ENCODE data around the gene MALT1.
"Not testable (repeated sequence)": the region's sequence is repeated elsewhere in the genome, so short reads cannot be mapped to it uniquely, and the experiment has no call there.

MALT1 gene

DNA sequence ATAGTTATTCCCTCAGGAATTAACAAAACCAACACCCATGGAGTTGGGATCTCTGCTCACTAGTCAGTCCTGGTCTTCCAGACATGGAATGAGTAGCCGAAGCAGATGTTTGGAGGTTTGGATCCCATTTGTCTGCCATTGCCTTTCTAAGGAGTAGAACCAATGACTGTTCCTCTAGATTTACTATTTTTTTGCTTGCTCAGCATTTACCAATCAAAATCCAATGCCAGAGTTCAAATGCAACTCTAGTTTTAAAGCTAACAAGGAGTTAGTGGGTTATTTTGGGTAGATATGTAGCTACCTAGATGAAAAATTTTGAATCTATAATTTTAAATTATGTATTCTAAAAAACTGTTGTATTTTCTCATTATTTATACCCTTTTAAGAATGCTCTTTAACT, 62.6 kb downstream of the MALT1 start:
- H3K27ac ChIP-seq (ENCODE audit: low read length), result no peak overlapping the region
- H3K36me3 ChIP-seq (ENCODE audit: control insufficient read depth, insufficient read depth, low read length), result no peaks in the 10 kb centered on the region
- DNase-seq (ENCODE audit: low read depth, low spot score), result no peak
- WGBS (ENCODE audit: insufficient coverage, insufficient read length), result no CpG with 5 or more reads among the region's 1 CpG
- H3K9me3 ChIP-seq (ENCODE audit: control insufficient read depth, insufficient read depth, low read length), result no peaks in the 10 kb centered on the region
- H3K4me3 ChIP-seq (ENCODE audit: low read length), result no peak overlapping the region
- no peaks in the 10 kb centered on the region for H3K27me3 ChIP-seq (ENCODE audit: control insufficient read depth, insufficient read depth, low read length)
- H3K4me1 ChIP-seq (ENCODE audit: control insufficient read depth, insufficient read depth, low read length), result no peaks in the 10 kb centered on the region

DNA sequence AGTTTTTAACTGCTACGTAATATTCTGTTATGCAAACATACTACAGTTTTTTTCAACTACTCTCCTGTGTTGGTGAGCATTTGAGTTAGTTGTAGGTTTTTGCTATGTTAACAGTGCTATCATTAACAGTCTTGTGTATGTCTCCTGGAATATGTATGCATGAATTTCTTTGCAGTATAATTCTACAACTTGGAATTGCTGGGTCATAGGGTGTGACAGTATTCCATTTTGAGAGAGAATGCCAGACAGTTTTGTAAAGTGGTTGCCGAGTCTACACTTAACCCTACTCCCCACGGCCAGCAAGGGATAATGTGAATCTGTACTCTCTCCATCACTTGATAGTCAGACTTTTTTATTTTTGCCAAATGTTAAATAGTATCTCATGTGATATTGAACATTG, 67.1 kb downstream of the MALT1 start:
- Histone ChIP-seq H3K27me3 (ENCODE audit: control insufficient read depth, insufficient read depth, low read length) (no peaks in the 10 kb centered on the region), H3K36me3 (ENCODE audit: control insufficient read depth, insufficient read depth, low read length) (0 out of 2 replicates have a peak, but pooled peaks cover 2% of the 10 kb centered on the region), H3K4me3 (ENCODE audit: low read length) (no peak overlapping the region), H3K4me1 (ENCODE audit: control insufficient read depth, insufficient read depth, low read length) (no peaks in the 10 kb centered on the region), H3K27ac (ENCODE audit: low read length) (no peak overlapping the region), H3K9me3 (ENCODE audit: control insufficient read depth, insufficient read depth, low read length) (no peaks in the 10 kb centered on the region)
- no peak for DNase-seq (ENCODE audit: low read depth, low spot score)
- no CpG with 5 or more reads among the region's 3 CpGs for whole genome bisulfite sequencing (ENCODE audit: insufficient coverage, insufficient read length)

DNA sequence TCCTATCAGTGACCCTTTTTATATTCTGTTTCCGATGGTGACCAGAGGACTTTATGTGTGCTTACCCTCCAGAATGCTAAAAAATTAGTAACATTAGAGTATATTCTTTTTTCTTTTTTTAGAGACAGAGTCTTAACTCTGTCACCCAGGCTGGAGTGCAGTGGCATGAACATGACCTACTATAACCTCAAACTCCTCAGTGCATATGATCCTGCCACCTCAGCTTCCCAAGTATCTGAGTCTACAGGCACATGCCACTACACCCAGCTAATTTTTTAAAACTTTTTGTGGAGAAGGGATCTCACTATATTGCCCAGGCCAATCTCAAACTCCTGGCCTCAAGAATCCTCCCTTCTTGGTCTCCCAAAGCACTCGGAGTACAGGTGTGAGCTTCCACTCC, 74.6 kb downstream of the MALT1 start:
- H3K4me3 ChIP-seq (ENCODE audit: low read length), result no peak overlapping the region
- H3K9me3 ChIP-seq (ENCODE audit: control insufficient read depth, insufficient read depth, low read length), result no peaks in the 10 kb centered on the region
- no peaks in the 10 kb centered on the region for H3K4me1 ChIP-seq (ENCODE audit: control insufficient read depth, insufficient read depth, low read length)
- no peak for DNase-seq (ENCODE audit: low read depth, low spot score)
- no peaks in the 10 kb centered on the region for H3K36me3 ChIP-seq (ENCODE audit: control insufficient read depth, insufficient read depth, low read length)
- H3K27ac ChIP-seq (ENCODE audit: low read length), result no peak overlapping the region
- WGBS (ENCODE audit: insufficient coverage, insufficient read length), result no CpG with 5 or more reads among the region's 2 CpGs
- no peaks in the 10 kb centered on the region for H3K27me3 ChIP-seq (ENCODE audit: control insufficient read depth, insufficient read depth, low read length)

DNA sequence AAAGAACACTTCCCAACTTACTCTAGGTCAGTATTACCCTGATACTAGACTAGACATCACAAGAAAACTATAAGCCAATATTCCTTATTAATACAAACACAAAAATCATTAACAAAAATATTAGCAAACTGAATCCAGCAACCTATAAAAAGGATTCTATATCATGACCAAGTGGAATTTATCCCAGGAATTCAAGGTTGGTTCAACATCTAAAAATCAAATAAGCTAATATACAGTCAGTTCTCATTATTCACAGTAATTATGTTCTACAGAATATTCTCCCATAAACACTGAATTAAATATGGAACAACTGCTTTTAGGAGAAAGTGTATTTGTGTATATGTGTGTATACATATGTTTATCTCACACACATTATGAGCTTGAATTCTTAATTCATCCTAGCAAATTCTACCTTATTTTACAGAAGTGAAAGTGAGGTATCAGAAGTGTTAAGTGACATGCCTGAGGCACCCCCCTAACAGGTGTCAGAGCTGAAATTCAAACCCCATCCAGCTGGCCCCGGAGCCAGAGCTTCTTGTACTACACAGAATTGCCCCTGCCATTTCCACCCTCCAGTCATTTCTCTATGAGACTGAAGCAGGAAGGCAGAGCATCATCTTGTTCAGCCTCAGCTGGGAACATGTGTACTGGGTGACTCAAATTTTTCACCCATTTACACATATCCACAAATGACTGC, 77.8 kb downstream of the MALT1 start:
- DNase-seq (ENCODE audit: low read depth, low spot score), result no peak
- Histone ChIP-seq H3K4me1 (ENCODE audit: control insufficient read depth, insufficient read depth, low read length) (no peaks in the 10 kb centered on the region), H3K9me3 (ENCODE audit: control insufficient read depth, insufficient read depth, low read length) (no peaks in the 10 kb centered on the region), H3K27ac (ENCODE audit: low read length) (no peak overlapping the region), H3K36me3 (ENCODE audit: control insufficient read depth, insufficient read depth, low read length) (no peaks in the 10 kb centered on the region), H3K27me3 (ENCODE audit: control insufficient read depth, insufficient read depth, low read length) (no peaks in the 10 kb centered on the region), H3K4me3 (ENCODE audit: low read length) (no peak overlapping the region)
- WGBS (ENCODE audit: insufficient coverage, insufficient read length), result no CpG with 5 or more reads among the region's 1 CpG

DNA sequence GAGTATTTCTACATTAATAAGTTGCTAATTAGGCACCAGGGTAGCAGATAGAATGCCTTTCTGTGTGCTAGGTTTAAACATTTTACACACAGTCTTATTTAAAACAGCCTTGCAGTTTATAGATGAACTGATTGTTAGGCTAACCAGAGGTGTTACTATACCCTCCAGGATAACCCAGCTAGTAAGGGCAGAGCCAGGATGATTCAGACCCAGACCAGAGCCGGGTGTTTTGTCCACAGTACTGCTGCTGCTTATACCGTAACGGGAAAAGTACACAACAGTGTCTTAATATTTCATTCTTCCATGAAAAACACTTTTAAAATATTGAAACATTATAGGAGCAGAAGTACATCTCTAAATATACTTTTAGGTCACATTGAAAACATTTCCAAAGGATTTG, 82.7 kb downstream of the MALT1 start:
- Histone ChIP-seq H3K27me3 (ENCODE audit: control insufficient read depth, insufficient read depth, low read length) (no peaks in the 10 kb centered on the region), H3K4me1 (ENCODE audit: control insufficient read depth, insufficient read depth, low read length) (no peaks in the 10 kb centered on the region), H3K9me3 (ENCODE audit: control insufficient read depth, insufficient read depth, low read length) (no peaks in the 10 kb centered on the region), H3K4me3 (ENCODE audit: low read length) (no peak overlapping the region), H3K36me3 (ENCODE audit: control insufficient read depth, insufficient read depth, low read length) (no peaks in the 10 kb centered on the region), H3K27ac (ENCODE audit: low read length) (no peak overlapping the region)
- no peak for DNase-seq (ENCODE audit: low read depth, low spot score)
- no CpG with 5 or more reads among the region's 3 CpGs for WGBS (ENCODE audit: insufficient coverage, insufficient read length)

DNA sequence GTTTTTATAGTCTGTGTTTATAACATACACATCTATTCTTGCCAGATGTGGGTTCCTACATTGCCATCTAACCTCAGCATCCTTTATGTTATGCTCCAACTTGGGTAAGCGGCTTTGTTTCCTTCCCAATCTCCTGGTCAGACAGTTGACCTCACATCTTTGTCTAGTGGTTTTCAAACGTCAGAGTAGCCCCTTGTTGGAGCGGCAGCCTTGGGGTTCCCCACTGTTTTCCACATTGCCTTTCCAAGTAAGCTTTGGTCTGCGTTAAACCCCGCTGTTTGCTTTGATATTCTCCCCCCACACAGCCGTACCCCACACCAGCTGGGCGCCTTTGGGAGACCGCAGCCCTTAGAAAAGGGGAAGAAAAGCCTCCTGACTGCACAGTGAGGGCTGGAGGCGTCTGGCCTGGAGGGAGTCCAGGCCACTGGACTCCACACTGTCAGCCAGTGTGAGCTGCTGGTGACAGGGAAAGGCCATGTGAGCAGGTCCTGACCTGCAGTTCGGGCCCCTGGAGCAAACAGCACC, 83.3 kb downstream of the MALT1 start:
- H3K4me3 ChIP-seq (ENCODE audit: low read length), result no peak overlapping the region
- H3K9me3 ChIP-seq (ENCODE audit: control insufficient read depth, insufficient read depth, low read length), result no peaks in the 10 kb centered on the region
- H3K4me1 ChIP-seq (ENCODE audit: control insufficient read depth, insufficient read depth, low read length), result no peaks in the 10 kb centered on the region
- no peaks in the 10 kb centered on the region for H3K27me3 ChIP-seq (ENCODE audit: control insufficient read depth, insufficient read depth, low read length)
- WGBS (ENCODE audit: insufficient coverage, insufficient read length), result no CpG with 5 or more reads among the region's 10 CpGs
- H3K27ac ChIP-seq (ENCODE audit: low read length), result no peak overlapping the region
- no peak for DNase-seq (ENCODE audit: low read depth, low spot score)
- no peaks in the 10 kb centered on the region for H3K36me3 ChIP-seq (ENCODE audit: control insufficient read depth, insufficient read depth, low read length)

DNA sequence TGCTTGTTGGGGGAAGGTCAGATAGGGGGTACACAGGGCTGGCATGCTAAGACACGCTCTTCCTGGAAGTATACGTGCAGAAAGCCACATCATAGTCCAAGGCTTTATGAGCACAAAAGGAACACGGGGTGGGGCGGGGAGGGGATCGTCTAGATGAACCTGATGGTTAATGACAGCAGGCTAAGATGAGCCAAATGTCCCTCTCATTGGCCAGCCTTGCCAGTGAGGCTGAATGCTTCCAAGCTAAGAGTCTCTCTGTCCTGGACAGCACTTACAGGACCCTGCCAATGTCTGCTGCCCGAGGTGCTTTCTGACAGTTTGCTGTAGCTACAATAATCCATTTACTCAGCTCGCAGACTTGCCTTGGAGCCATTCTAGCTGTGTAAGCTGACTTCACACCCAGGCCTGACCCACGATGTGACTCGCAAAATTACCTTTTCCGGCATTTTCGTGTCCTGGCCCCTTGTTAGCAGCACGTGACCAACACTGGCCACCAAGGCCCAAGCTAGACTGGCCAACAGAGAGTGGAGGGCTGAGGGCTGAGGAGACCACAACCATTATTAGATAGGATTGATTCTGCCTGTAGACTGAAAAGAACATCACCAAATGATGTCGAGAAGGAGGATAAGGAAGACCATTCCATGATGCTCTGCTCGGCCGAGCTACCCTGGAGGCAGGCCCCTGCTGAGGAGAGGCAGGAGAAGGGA, 84.2 kb downstream of the MALT1 start:
- WGBS (ENCODE audit: insufficient coverage, insufficient read length), result no CpG with 5 or more reads among the region's 15 CpGs
- Histone ChIP-seq H3K27me3 (ENCODE audit: control insufficient read depth, insufficient read depth, low read length) (no peaks in the 10 kb centered on the region), H3K9me3 (ENCODE audit: control insufficient read depth, insufficient read depth, low read length) (no peaks in the 10 kb centered on the region), H3K4me3 (ENCODE audit: low read length) (no peak overlapping the region), H3K4me1 (ENCODE audit: control insufficient read depth, insufficient read depth, low read length) (no peaks in the 10 kb centered on the region), H3K27ac (ENCODE audit: low read length) (no peak overlapping the region), H3K36me3 (ENCODE audit: control insufficient read depth, insufficient read depth, low read length) (no peaks in the 10 kb centered on the region)
- DNase-seq (ENCODE audit: low read depth, low spot score), result no peak

DNA sequence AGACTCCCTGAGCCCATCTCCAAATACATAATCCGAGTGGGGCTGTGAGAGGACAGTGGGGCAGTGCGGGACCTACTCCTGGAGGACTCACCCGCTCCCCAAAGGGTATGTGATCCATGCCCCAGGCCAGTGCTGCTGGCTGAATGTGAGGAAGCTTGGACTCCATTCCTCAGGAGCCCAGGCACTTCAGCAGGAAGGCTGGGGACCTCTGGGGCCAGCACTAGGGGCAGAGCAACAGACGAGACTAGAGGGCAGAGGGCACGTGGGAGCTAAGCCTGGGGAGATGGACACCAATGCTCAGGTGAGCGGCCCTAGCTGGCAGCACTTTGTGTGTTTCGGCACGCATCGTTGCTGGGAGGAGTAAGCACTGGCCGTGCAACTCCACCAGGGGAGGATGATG, 84.9 kb downstream of the MALT1 start:
- Histone ChIP-seq H3K4me1 (ENCODE audit: control insufficient read depth, insufficient read depth, low read length) (no peaks in the 10 kb centered on the region), H3K9me3 (ENCODE audit: control insufficient read depth, insufficient read depth, low read length) (no peaks in the 10 kb centered on the region), H3K27me3 (ENCODE audit: control insufficient read depth, insufficient read depth, low read length) (no peaks in the 10 kb centered on the region), H3K36me3 (ENCODE audit: control insufficient read depth, insufficient read depth, low read length) (no peaks in the 10 kb centered on the region), H3K4me3 (ENCODE audit: low read length) (no peak overlapping the region), H3K27ac (ENCODE audit: low read length) (no peak overlapping the region)
- DNase-seq (ENCODE audit: low read depth, low spot score), result no peak
- no CpG with 5 or more reads among the region's 10 CpGs for WGBS (ENCODE audit: insufficient coverage, insufficient read length)

DNA sequence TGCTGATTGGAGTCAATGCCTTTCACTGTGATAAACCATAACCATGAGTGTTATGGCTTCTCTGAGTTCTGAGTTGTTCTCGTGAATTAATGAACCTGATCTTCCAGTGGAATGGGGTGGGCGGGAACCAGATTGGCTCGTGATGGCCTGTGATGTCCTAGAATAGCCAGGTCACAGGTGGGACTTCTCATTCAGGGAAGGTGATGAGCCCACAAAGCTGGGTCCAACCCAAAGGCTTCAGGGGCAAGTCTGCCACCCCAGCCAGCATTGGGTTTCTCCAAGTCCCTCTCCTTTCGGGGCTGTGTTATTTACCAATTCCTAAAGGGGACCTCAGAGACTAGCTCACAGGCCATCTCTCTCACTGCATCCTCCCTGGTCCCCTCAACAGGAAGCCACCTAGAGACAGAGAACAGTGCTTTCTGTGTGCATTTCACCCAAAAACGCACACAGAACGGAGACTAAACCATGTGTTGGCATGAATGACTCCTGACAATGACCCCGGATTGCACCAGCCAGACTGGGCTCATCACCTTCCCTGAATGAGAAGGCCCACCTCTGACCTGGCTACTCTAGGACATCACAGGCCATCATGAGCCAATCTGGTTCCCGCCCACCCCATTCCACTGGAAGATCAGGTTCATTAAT, 85.5 kb downstream of the MALT1 start:
- H3K27ac ChIP-seq (ENCODE audit: low read length), result no peak overlapping the region
- H3K9me3 ChIP-seq (ENCODE audit: control insufficient read depth, insufficient read depth, low read length), result no peaks in the 10 kb centered on the region
- H3K27me3 ChIP-seq (ENCODE audit: control insufficient read depth, insufficient read depth, low read length), result no peaks in the 10 kb centered on the region
- no peaks in the 10 kb centered on the region for H3K4me1 ChIP-seq (ENCODE audit: control insufficient read depth, insufficient read depth, low read length)
- H3K4me3 ChIP-seq (ENCODE audit: low read length), result no peak overlapping the region
- no CpG with 5 or more reads among the region's 8 CpGs for WGBS (ENCODE audit: insufficient coverage, insufficient read length)
- no peaks in the 10 kb centered on the region for H3K36me3 ChIP-seq (ENCODE audit: control insufficient read depth, insufficient read depth, low read length)
- DNase-seq (ENCODE audit: low read depth, low spot score), result no peak

DNA sequence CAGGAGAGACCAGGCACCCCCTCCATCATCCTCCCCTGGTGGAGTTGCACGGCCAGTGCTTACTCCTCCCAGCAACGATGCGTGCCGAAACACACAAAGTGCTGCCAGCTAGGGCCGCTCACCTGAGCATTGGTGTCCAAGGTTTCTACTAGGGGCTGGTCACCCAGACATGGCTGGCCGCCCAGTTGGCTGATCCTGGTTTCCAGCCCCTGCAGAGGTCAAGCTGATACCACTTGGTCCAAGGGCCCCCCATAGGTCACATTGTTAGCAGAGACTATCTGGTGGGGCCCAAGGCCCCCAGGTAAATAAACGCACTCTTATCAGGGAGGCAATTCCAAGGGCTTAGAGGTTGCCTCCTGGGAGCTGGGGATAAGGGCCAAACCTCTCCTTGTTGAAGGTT, 86.1 kb downstream of the MALT1 start:
- not testable (repeated sequence) for H3K4me1 ChIP-seq (ENCODE audit: control insufficient read depth, insufficient read depth, low read length); H3K9me3 ChIP-seq (ENCODE audit: control insufficient read depth, insufficient read depth, low read length); H3K4me3 ChIP-seq (ENCODE audit: low read length); H3K27ac ChIP-seq (ENCODE audit: low read length); DNase-seq (ENCODE audit: low read depth, low spot score); H3K27me3 ChIP-seq (ENCODE audit: control insufficient read depth, insufficient read depth, low read length); H3K36me3 ChIP-seq (ENCODE audit: control insufficient read depth, insufficient read depth, low read length)
- WGBS (ENCODE audit: insufficient coverage, insufficient read length), result no CpG with 5 or more reads among the region's 7 CpGs
